ENCODE measurements around the gene TSHZ2.

The TSHZ2 gene

GRCh38 chr20:52941808-52942207, 30.4 kb upstream of the TSHZ2 start:
- no peaks in the 10 kb centered on the region for H4K20me1 ChIP-seq (ENCODE audit: insufficient read depth, low read length)
- H3K9ac ChIP-seq (ENCODE audit: low read length) = no peak overlapping the region
- no peaks in the 10 kb centered on the region for H3K9me2 ChIP-seq (ENCODE audit: low read depth, low read length)
- H3K79me2 ChIP-seq (ENCODE audit: insufficient read depth, low read length) = no peaks in the 10 kb centered on the region
- no peak for TF ChIP-seq EZH2 (IDR thresholded peaks at IDR 0.05; ENCODE audit: borderline replicate concordance, low read length)
- TF ChIP-seq CTCF (IDR thresholded peaks at IDR 0.05; ENCODE audit: low read length) = no peak
- H3K36me3 ChIP-seq (ENCODE audit: insufficient read depth, low read length) = no peaks in the 10 kb centered on the region
- H3K27ac ChIP-seq (ENCODE audit: low read depth, low read length, poor library complexity, severe bottlenecking) = no peak overlapping the region
- H2AFZ ChIP-seq (ENCODE audit: low read length) = no peak overlapping the region
- H3K4me1 ChIP-seq (ENCODE audit: insufficient read depth, low read length, severe bottlenecking) = no peaks in the 10 kb centered on the region
- no peaks in the 10 kb centered on the region for H3K27me3 ChIP-seq (ENCODE audit: insufficient read depth, low read length)
- H3K9me3 ChIP-seq (ENCODE audit: low read length) = no peaks in the 10 kb centered on the region; the same call in 1 of the 2 replicates
- no peak overlapping the region for H3K4me2 ChIP-seq (ENCODE audit: low read length)
- H3K4me3 ChIP-seq (ENCODE audit: low read depth, low read length, poor library complexity, severe bottlenecking) = no peak overlapping the region
- H3F3A ChIP-seq (ENCODE audit: insufficient read depth, low read length) = no peaks in the 10 kb centered on the region

GRCh38 chr20:52943185-52943841, 28.8 kb upstream of the TSHZ2 start:
- H3K36me3 ChIP-seq (ENCODE audit: insufficient read depth, low read length) = no peaks in the 10 kb centered on the region
- no peak overlapping the region for H3K9ac ChIP-seq (ENCODE audit: low read length)
- no peak overlapping the region for H3K27ac ChIP-seq (ENCODE audit: low read depth, low read length, poor library complexity, severe bottlenecking)
- H3K9me3 ChIP-seq (ENCODE audit: low read length) = no peaks in the 10 kb centered on the region; the same call in 1 of the 2 replicates
- H3K9me2 ChIP-seq (ENCODE audit: low read depth, low read length) = no peaks in the 10 kb centered on the region
- H3K4me3 ChIP-seq (ENCODE audit: low read depth, low read length, poor library complexity, severe bottlenecking) = no peak overlapping the region
- H2AFZ ChIP-seq (ENCODE audit: low read length) = no peak overlapping the region
- H3K27me3 ChIP-seq (ENCODE audit: insufficient read depth, low read length) = no peaks in the 10 kb centered on the region
- H3K4me2 ChIP-seq (ENCODE audit: low read length) = no peak overlapping the region
- no peaks in the 10 kb centered on the region for H3F3A ChIP-seq (ENCODE audit: insufficient read depth, low read length)
- no peak for TF ChIP-seq CTCF (IDR thresholded peaks at IDR 0.05; ENCODE audit: low read length)
- no peak for TF ChIP-seq EZH2 (IDR thresholded peaks at IDR 0.05; ENCODE audit: borderline replicate concordance, low read length)
- H3K4me1 ChIP-seq (ENCODE audit: insufficient read depth, low read length, severe bottlenecking) = no peaks in the 10 kb centered on the region
- no peaks in the 10 kb centered on the region for H3K79me2 ChIP-seq (ENCODE audit: insufficient read depth, low read length)
- no peaks in the 10 kb centered on the region for H4K20me1 ChIP-seq (ENCODE audit: insufficient read depth, low read length)

DNA sequence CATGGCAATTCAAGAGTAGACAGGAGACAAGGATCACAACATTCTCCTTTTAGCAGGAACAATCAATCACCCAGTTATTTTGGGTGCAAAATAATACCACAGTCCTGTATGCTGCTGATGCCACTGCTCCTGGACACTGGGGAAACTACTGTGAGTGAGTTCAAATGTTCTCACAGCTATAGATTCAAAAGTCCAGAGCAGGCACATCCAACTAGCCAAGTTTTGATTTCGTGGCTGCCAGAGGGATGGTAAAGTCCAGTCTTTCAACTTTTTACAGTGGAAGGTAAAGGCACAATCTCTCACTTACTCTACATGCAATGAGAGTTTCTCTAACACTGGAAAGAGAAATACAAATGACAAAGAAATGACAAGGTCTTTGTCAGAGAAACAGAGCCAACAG, 26.9 kb upstream of the TSHZ2 start:
- H3K9me2 ChIP-seq (ENCODE audit: low read depth, low read length) = no peaks in the 10 kb centered on the region
- no peak overlapping the region for H2AFZ ChIP-seq (ENCODE audit: low read length)
- no peak for TF ChIP-seq CTCF (IDR thresholded peaks at IDR 0.05; ENCODE audit: low read length)
- TF ChIP-seq EZH2 (IDR thresholded peaks at IDR 0.05; ENCODE audit: borderline replicate concordance, low read length) = no peak
- H3K36me3 ChIP-seq (ENCODE audit: insufficient read depth, low read length) = no peaks in the 10 kb centered on the region
- no peaks in the 10 kb centered on the region for H4K20me1 ChIP-seq (ENCODE audit: insufficient read depth, low read length)
- no peak overlapping the region for H3K9ac ChIP-seq (ENCODE audit: low read length)
- no peaks in the 10 kb centered on the region for H3K79me2 ChIP-seq (ENCODE audit: insufficient read depth, low read length)
- no peak overlapping the region for H3K4me2 ChIP-seq (ENCODE audit: low read length)
- H3F3A ChIP-seq (ENCODE audit: insufficient read depth, low read length) = no peaks in the 10 kb centered on the region
- H3K27ac ChIP-seq (ENCODE audit: low read depth, low read length, poor library complexity, severe bottlenecking) = no peak overlapping the region
- H3K9me3 ChIP-seq (ENCODE audit: low read length) = no peaks in the 10 kb centered on the region
- no peaks in the 10 kb centered on the region for H3K27me3 ChIP-seq (ENCODE audit: insufficient read depth, low read length)
- no peak overlapping the region for H3K4me3 ChIP-seq (ENCODE audit: low read depth, low read length, poor library complexity, severe bottlenecking)
- no peaks in the 10 kb centered on the region for H3K4me1 ChIP-seq (ENCODE audit: insufficient read depth, low read length, severe bottlenecking)

Measured in OCI-LY1 (cell line).